Measurements from ENCODE around the gene ZBTB7C. TPM values are rescaled to one million over a fixed set of nuclear protein-coding genes. Genes with fewer than 3 reads are reported as not detected.

Gene ZBTB7C
- total and polyA plus RNA-seq, 4 donors: 3.2 to 10.9 (median 3.7) TPM

DNA sequence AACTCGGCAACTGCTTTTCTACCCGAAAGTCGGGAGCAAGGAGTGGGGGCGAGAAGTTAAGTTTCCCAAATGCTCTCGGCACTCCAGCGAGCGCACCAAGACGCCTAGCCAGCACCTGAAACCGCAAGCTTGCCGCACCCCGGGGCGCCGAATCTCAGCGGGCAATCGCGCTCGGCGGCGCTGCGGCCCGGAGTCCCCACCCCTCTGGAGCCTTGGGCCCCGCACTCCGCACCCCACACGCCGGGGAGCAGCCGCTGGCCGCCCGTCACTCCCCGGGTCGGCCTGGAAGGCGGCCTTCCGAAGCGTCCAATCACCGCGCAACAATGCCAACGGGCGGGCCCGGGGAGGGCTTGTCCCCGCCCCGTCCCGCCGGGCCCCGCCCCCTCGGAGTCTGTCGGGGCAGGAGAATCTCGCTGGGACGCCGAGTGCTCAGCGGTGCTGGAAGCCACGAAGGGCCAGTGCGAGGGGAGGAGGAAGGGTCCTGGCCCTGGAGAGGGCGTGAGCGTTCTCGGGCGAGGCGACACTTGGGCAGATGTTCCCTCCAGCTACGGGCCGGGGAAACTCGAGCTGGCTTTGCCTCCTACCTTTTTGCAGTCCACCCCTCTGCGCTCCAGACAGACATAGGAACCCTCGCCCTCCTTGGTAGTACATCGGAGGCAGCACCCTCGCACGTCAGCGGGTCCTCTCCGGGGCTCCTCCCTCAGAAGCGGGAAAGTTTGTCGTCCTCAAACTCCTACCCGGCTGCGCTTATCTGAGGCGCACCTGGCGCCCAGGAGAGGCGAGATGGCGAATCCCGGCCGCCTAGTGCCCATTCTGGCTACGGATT, 1.1 kb upstream of the ZBTB7C start:
- TF ChIP-seq, protein P1, sequence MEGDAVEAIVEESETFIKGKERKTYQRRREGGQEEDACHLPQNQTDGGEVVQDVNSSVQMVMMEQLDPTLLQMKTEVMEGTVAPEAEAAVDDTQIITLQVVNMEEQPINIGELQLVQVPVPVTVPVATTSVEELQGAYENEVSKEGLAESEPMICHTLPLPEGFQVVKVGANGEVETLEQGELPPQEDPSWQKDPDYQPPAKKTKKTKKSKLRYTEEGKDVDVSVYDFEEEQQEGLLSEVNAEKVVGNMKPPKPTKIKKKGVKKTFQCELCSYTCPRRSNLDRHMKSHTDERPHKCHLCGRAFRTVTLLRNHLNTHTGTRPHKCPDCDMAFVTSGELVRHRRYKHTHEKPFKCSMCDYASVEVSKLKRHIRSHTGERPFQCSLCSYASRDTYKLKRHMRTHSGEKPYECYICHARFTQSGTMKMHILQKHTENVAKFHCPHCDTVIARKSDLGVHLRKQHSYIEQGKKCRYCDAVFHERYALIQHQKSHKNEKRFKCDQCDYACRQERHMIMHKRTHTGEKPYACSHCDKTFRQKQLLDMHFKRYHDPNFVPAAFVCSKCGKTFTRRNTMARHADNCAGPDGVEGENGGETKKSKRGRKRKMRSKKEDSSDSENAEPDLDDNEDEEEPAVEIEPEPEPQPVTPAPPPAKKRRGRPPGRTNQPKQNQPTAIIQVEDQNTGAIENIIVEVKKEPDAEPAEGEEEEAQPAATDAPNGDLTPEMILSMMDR (IDR thresholded peaks at IDR 0.05; ENCODE audit: control extremely low read depth, extremely low read depth): no peak
- Histone ChIP-seq H3K4me1 (ENCODE audit: control insufficient read depth in 5 of 5, insufficient read depth in 5 of 5, low read length in 5 of 5) (peaks cover 0 to 13% (median 8%) of the 10 kb centered on the region in 5 donors), H3K36me3 (ENCODE audit: control insufficient read depth in 4 of 4, insufficient read depth in 4 of 4, low read length in 4 of 4) (no peaks in the 10 kb centered on the region), H3K27ac (ENCODE audit: low read depth in 1 of 2, low read length in 1 of 2) (peak overlapping the region; percentile 49 to 89), H3K4me3 (peak overlapping the region; percentile 75), H3K27me3 (ENCODE audit: control insufficient read depth in 3 of 3, insufficient read depth in 3 of 3, low read length in 2 of 3) (peaks cover 0 to 46% (median 45%) of the 10 kb centered on the region in 3 donors), H3K9ac (ENCODE audit: insufficient read depth in 1 of 2, low read length in 2 of 2) (no peak overlapping the region), H3K9me3 (ENCODE audit: control insufficient read depth in 4 of 4, insufficient read depth in 3 of 4, low read length in 3 of 4) (no peaks in the 10 kb centered on the region)
- ATAC-seq (ENCODE audit: insufficient read depth, low FRiP score) (peak; percentile 97), DNase-seq (peak; percentile 89 to 91 (median 90))
- WGBS, 2 donors: 0 to 1% methylated on average over 72 to 77 of the region's 77 CpGs

DNA sequence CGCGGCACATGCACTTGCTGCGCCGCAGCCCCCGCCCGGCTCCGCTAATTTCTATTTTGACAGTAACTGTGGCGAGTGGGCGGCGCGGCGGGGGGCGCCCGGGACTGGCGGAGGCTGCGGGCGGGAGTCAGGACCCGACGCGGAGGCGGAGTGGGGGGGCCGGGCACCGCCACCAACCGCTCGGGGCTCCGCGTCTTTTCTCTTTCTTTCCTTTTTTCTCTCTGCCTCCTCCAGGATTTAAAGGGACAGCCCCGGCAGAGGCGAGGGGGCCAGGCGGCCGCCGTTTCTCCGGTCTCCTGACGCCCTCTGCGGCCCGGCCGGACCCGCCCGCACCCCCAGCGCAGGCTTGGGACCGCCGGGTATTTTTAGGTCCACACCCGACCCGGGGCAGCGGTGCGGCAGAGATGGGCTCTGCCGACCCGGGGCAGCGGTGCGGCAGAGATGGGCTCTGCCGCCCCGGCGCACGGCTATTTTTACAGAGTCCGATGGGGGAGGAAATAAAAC, 460 bp upstream of the ZBTB7C start:
- peaks cover 0 to 49% (median 46%) of the 10 kb centered on the region in 3 donors for H3K27me3 ChIP-seq (ENCODE audit: control insufficient read depth in 3 of 3, insufficient read depth in 3 of 3, low read length in 2 of 3)

DNA sequence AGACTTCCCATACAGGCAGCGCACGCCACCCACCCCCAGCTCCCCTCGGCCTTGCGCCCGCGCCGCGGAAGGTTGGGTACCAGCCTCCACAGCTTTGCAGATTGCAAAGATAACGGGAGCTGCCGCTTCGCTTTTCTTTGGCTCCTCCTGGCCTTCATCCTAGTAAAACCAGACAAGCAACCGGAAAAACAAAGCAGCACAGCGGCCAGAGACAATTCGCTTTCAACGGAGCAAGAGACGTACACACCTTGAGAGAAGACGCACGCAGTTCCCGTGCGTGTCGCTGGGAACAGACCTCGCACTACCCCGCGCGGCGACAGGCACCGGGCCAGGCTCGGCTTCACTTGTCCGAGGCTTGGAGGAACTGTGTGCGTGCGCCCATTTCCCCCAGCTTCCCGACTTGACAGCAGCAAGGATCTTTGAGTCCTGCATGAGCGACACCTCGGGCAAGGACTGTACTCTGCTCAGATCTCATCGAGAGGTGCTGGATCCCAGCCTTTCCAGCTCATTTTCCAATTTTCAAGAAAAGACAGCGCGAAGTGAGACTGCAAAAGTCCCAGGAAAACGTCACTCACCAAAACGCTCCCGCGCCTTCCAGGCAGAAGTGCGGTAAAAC, 964 bp downstream of the ZBTB7C start:
- TF ChIP-seq, protein P1 (IDR thresholded peaks at IDR 0.05; ENCODE audit: control extremely low read depth, extremely low read depth): no peak
- DNase-seq: no peak
- H3K27me3 ChIP-seq (ENCODE audit: control insufficient read depth in 3 of 3, insufficient read depth in 3 of 3, low read length in 2 of 3): peaks cover 0 to 53% (median 46%) of the 10 kb centered on the region in 3 donors
- H3K27ac ChIP-seq (ENCODE audit: low read depth in 1 of 2, low read length in 1 of 2): no peak overlapping the region
- peak overlapping the region in 1 of 2 donors; percentile 42 for H3K9ac ChIP-seq (ENCODE audit: insufficient read depth in 1 of 2, low read length in 2 of 2)
- peak overlapping the region; percentile 20 for H3K4me3 ChIP-seq
- 6% methylated on average over 42 of the region's 42 CpGs for WGBS, 2 donors
- ATAC-seq (ENCODE audit: insufficient read depth, low FRiP score): no peak
- H3K36me3 ChIP-seq (ENCODE audit: control insufficient read depth in 4 of 4, insufficient read depth in 4 of 4, low read length in 4 of 4): no peaks in the 10 kb centered on the region
- H3K4me1 ChIP-seq (ENCODE audit: control insufficient read depth in 5 of 5, insufficient read depth in 5 of 5, low read length in 5 of 5): peaks cover 0 to 16% (median 11%) of the 10 kb centered on the region in 5 donors
- peaks cover 0 to 4% (median 0%) of the 10 kb centered on the region in 4 donors for H3K9me3 ChIP-seq (ENCODE audit: control insufficient read depth in 4 of 4, insufficient read depth in 3 of 4, low read length in 3 of 4)

More for the DNA sequence above, 460 bp upstream of the ZBTB7C start:
- DNase-seq (peak; percentile 29 to 38 (median 35)), ATAC-seq (ENCODE audit: insufficient read depth, low FRiP score) (peak; percentile 16)
- peak overlapping the region; percentile 49 to 89 for H3K27ac ChIP-seq (ENCODE audit: low read depth in 1 of 2, low read length in 1 of 2)
- H3K9me3 ChIP-seq (ENCODE audit: control insufficient read depth in 4 of 4, insufficient read depth in 3 of 4, low read length in 3 of 4): peaks cover 0 to 1% (median 0%) of the 10 kb centered on the region in 4 donors
- no peaks in the 10 kb centered on the region for H3K36me3 ChIP-seq (ENCODE audit: control insufficient read depth in 4 of 4, insufficient read depth in 4 of 4, low read length in 4 of 4)
- 0 to 1% methylated on average over 38 to 55 of the region's 55 CpGs for WGBS, 2 donors
- no peak overlapping the region for H3K9ac ChIP-seq (ENCODE audit: insufficient read depth in 1 of 2, low read length in 2 of 2)
- peaks cover 0 to 13% (median 10%) of the 10 kb centered on the region in 5 donors for H3K4me1 ChIP-seq (ENCODE audit: control insufficient read depth in 5 of 5, insufficient read depth in 5 of 5, low read length in 5 of 5)
- H3K4me3 ChIP-seq: peak overlapping the region; percentile 75
- TF ChIP-seq, protein P1 (IDR thresholded peaks at IDR 0.05; ENCODE audit: control extremely low read depth, extremely low read depth): no peak

Data from lung (tissue), 12 donors.